GM15510 (cell line): ENCODE data around the gene TMEM51.

Source experiments
- POLR2A ChIP-seq: IDR thresholded peaks from 3 replicates; pipeline ENCODE4 v1.6.1; 2011; ENCODE audit warnings: borderline replicate concordance; ENCODE audit not compliant: insufficient read length; ENCODE audit errors: extremely low read depth

The TMEM51 gene

GRCh38 chr1:15222653-15223303 lies 69.2 kb downstream of the TMEM51 start:
- no peak for TF ChIP-seq POLR2A

GRCh38 chr1:15224259-15224869 lies 70.8 kb downstream of the TMEM51 start:
- no peak for TF ChIP-seq POLR2A

- no peak for TF ChIP-seq POLR2A
Observed at GRCh38 chr1:15224974-15225373, 71.4 kb downstream of the TMEM51 start.

- TF ChIP-seq POLR2A, result no peak
Observed at GRCh38 chr1:15225461-15225860, 71.9 kb downstream of the TMEM51 start.

DNA sequence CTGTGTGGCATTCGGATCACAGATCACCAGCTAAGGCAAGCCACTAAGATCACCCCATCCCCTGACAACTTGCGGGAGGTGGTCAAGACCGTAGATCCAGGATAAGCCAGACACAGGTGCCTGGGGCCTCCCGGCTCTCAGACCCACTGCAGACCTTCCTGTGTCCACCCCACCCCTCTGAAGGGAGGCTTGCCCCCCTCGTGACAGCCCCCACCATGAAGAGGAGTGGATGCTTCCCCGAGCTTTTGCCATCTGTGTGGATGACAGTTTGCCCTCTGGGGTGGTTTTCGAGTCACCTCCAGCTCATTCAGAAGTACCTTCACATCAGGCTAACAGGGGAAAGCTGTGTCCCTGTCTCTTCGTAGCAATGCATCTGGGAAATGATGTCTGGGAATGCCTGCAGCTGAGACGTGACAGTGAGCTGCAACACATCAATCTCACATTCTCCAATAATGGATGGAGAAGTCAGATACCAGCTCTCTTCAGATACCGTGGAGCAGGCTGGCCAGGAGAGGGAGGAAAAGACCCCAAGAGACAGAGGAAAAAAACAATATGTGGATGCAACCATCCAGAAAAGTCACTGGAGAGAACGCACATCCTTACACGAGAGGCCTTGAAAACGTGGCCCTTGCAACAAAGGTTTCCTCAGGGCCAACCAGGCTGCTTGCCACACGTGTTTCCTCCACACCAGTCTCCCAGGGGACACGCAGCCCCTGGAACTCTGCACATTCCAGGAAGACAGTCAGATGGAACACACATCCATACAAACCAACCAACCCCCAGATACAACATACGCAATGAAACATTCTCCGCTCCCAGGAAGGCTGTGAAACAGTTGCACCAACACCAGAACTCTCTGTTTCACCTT lies 73.1 kb downstream of the TMEM51 start:
- no peak for TF ChIP-seq POLR2A

- no peak for TF ChIP-seq POLR2A
Observed at GRCh38 chr1:15229707-15230131, 76.2 kb downstream of the TMEM51 start.

DNA sequence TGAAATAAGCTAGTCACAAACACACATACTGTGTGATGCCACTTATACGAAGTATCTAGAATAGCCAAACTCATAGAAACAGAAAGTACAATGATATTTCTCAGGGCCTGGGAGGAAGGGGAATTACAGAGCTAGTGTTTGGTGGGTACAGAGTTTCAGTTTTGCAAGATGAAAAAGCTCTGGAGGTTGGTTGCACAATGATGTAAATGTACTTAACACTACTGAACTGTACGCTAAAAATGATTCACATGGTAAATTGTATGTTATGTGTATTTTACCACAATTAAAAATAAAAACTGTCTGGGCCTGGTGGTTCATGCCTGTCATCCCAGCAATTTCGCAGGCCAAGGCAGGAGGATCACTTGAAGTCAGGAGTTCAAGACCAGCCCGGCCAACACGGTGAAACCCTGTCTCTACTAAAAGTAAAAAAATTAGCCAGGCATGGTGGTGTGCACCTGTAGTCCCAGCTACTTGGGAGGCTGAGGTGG lies 78.2 kb downstream of the TMEM51 start:
- no peak for TF ChIP-seq POLR2A

GRCh38 chr1:15233689-15234088 lies 80.1 kb downstream of the TMEM51 start:
- TF ChIP-seq POLR2A, result no peak

GRCh38 chr1:15236321-15236721 lies 82.8 kb downstream of the TMEM51 start:
- no peak for TF ChIP-seq POLR2A

- no peak for TF ChIP-seq POLR2A
Observed at GRCh38 chr1:15236746-15237145, 83.2 kb downstream of the TMEM51 start.

GRCh38 chr1:15238789-15239188 lies 85.2 kb downstream of the TMEM51 start:
- no peak for TF ChIP-seq POLR2A

GRCh38 chr1:15242766-15243165 lies 89.2 kb downstream of the TMEM51 start:
- no peak for TF ChIP-seq POLR2A

DNA sequence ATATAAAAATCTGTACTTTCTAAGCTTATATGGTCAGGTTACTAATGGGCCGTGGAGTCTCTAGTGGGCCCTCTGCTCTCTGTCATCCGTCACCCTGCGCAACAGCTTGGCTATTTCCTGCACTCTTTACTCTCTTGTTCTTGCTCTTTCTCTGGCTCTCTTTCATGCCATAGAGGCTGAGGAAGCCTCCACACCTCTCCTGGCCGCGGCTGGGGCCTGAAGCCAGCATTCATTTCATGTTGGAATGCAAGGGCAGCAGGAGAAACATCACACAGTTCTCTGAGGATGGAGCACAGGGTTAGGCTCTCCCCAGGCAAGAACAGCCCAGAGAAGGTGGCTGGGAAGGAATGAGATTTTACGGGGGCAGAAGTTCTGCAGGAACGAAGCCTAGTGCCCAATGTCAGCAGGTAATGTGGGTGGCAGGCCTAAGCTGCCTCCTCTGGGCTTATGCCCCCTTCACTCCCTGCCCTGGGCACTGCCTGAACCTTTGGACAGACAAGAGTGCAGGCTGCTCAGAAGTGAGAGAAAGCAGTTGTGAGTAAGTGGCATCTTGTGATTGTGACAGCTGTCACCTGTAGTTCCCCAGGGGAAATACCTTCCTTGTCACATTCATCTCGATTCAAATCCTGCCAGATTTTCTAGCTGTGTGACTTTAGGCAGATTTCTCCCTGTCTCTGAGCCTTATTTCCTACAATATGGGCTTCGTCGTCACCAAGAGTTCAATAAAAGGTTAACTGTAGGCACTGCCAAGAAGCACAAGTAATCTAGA lies 89.9 kb downstream of the TMEM51 start:
- TF ChIP-seq POLR2A, result no peak

GRCh38 chr1:15244813-15245212 lies 91.3 kb downstream of the TMEM51 start:
- TF ChIP-seq POLR2A, result no peak
